ENCODE results near the gene CD244. TPM values are rescaled to one million over a fixed set of nuclear protein-coding genes. Genes with fewer than 3 reads are reported as not detected.

The CD244 gene
- total and polyA plus RNA-seq, 2 donors (not counting 3 experiments of a cell fraction or from before 2014, with no cell fraction given): not detected

DNA sequence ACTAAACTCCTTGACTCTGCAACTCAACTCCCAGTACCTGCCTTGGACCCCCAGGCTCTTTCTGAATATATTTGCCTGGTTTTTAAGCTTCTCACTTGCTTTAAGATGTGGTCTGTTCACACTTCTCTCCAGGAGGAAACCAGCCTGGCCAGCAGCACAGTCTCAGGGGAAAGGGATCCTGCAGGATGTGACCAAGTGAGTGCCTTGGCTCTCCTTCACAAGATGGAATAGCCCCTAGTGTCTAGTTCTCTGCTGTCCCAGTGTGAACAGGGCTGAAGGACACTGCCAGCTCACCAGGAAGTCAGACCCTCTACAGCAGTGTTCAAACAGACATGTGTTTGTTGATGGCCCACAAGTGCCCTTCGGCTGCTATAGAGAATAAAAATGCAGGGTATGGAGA lies 32.9 kb downstream of the CD244 start:
- dilution Hi-C loops (cut with MboI; ENCODE audit: extremely low pct_ligation_motif_present, low sequenced_read_pairs): no loop called here
- DNase-seq (ENCODE audit: low read depth, low spot score): no peak
- H2AFZ ChIP-seq (ENCODE audit: low read depth, low read length): no peak overlapping the region
- no peak overlapping the region for H3K27ac ChIP-seq (ENCODE audit: insufficient read depth, low read depth, low read length)
- no peak overlapping the region for H3K9ac ChIP-seq (replicated peaks; ENCODE audit: extremely low read depth, insufficient read depth, low read length)
- no peaks in the 10 kb centered on the region for H3K9me3 ChIP-seq (replicated peaks; ENCODE audit: control insufficient read depth, insufficient read depth, low read length)
- no peaks in the 10 kb centered on the region for H3K27me3 ChIP-seq (ENCODE audit: control insufficient read depth in 2 of 2, insufficient read depth in 2 of 2, low read length in 2 of 2)
- no peak for FAIRE-seq
- no peaks in the 10 kb centered on the region for H3K36me3 ChIP-seq (ENCODE audit: control insufficient read depth in 2 of 2, extremely low read depth in 1 of 2, insufficient read depth in 2 of 2, low read length in 2 of 2)
- no peak overlapping the region for H3K4me3 ChIP-seq (replicated peaks in 1 of 3; ENCODE audit: insufficient read depth in 1 of 3, low read depth in 1 of 3, low read length in 3 of 3)
- CTCF ChIA-PET: interaction anchor here (0.6 to 3.8 kb wide), 3 partner anchors 11 to 164 kb away, joined by 4 to 22 read pairs (median 4); no protein-coding TSS in a partner anchor
- H3K4me1 ChIP-seq (ENCODE audit: control insufficient read depth, extremely low read depth, insufficient read depth, low read length): no peaks in the 10 kb centered on the region
- no peaks in the 10 kb centered on the region for H3K9me1 ChIP-seq (replicated peaks; ENCODE audit: control insufficient read depth, extremely low read depth, insufficient read depth, low read length)
- no peak for TF ChIP-seq JUN (IDR thresholded peaks at IDR 0.05; ENCODE audit: borderline replicate concordance, insufficient read depth, insufficient read length, low read depth)
- TF ChIP-seq FOS (IDR thresholded peaks at IDR 0.05; ENCODE audit: borderline replicate concordance, insufficient read depth, low read length): no peak
- TF ChIP-seq, protein P1, sequence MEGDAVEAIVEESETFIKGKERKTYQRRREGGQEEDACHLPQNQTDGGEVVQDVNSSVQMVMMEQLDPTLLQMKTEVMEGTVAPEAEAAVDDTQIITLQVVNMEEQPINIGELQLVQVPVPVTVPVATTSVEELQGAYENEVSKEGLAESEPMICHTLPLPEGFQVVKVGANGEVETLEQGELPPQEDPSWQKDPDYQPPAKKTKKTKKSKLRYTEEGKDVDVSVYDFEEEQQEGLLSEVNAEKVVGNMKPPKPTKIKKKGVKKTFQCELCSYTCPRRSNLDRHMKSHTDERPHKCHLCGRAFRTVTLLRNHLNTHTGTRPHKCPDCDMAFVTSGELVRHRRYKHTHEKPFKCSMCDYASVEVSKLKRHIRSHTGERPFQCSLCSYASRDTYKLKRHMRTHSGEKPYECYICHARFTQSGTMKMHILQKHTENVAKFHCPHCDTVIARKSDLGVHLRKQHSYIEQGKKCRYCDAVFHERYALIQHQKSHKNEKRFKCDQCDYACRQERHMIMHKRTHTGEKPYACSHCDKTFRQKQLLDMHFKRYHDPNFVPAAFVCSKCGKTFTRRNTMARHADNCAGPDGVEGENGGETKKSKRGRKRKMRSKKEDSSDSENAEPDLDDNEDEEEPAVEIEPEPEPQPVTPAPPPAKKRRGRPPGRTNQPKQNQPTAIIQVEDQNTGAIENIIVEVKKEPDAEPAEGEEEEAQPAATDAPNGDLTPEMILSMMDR (IDR thresholded peaks at IDR 0.05; ENCODE audit: extremely low read depth in 1 of 2, insufficient read depth in 1 of 2, low read depth in 1 of 2, low read length in 2 of 2): no peak
- TF ChIP-seq POLR2AphosphoS5 (IDR thresholded peaks at IDR 0.05; ENCODE audit: insufficient read depth, low read depth, low read length): no peak
- TF ChIP-seq, protein P2, sequence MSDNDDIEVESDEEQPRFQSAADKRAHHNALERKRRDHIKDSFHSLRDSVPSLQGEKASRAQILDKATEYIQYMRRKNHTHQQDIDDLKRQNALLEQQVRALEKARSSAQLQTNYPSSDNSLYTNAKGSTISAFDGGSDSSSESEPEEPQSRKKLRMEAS (IDR thresholded peaks at IDR 0.05; ENCODE audit: insufficient read depth, insufficient read length): no peak
- no peak for TF ChIP-seq EZH2 (IDR thresholded peaks at IDR 0.05; ENCODE audit: borderline replicate concordance, low read depth, low read length, severe bottlenecking)
- no peak for TF ChIP-seq GATA2 (IDR thresholded peaks at IDR 0.05; ENCODE audit: insufficient read depth, insufficient read length, low read depth, low read length)
- TF ChIP-seq MYC (IDR thresholded peaks at IDR 0.05; ENCODE audit: low read depth, low read length): no peak
- TF ChIP-seq POLR2A (IDR thresholded peaks at IDR 0.05; ENCODE audit: low read depth, low read length): no peak
- no peaks in the 10 kb centered on the region for H3K79me2 ChIP-seq (ENCODE audit: control insufficient read depth, insufficient read depth, low read length)
- POLR2A ChIA-PET: no interaction called here
- intact Hi-C loops (cut with micrococcal nuclease): loop anchor here (1.0 to 2.0 kb wide), 2 partner anchors 102 to 155 kb away; no protein-coding TSS in a partner anchor
- BruUV-seq (replicated peaks): no TSS peak
- H3K4me2 ChIP-seq (ENCODE audit: insufficient read depth, low read length): no peak overlapping the region
- H4K20me1 ChIP-seq (replicated peaks; ENCODE audit: control insufficient read depth, extremely low read depth, insufficient read depth, low read length): no peaks in the 10 kb centered on the region

Measured in endothelial cell of umbilical vein (primary cell).